ENCODE data around the gene DNAJC21.

GRCh38 chr5:34959323-34959722 is 30.0 kb downstream of the DNAJC21 start:
- TF ChIP-seq CTCF (IDR thresholded peaks at IDR 0.05; ENCODE audit: insufficient read depth, low read length, poor library complexity, severe bottlenecking) (no peak), EZH2phosphoT487 (conservative IDR thresholded peaks at IDR 0.05; ENCODE audit: low read length) (no peak)
